ENCODE results near the gene KCNQ1OT1. TPM values are rescaled to one million over a fixed set of nuclear protein-coding genes. Genes with fewer than 3 reads are reported as not detected.

KCNQ1OT1 gene
- under 1 TPM; 0.16 to 0.61 (median 0.30) TPM for total RNA-seq

DNA sequence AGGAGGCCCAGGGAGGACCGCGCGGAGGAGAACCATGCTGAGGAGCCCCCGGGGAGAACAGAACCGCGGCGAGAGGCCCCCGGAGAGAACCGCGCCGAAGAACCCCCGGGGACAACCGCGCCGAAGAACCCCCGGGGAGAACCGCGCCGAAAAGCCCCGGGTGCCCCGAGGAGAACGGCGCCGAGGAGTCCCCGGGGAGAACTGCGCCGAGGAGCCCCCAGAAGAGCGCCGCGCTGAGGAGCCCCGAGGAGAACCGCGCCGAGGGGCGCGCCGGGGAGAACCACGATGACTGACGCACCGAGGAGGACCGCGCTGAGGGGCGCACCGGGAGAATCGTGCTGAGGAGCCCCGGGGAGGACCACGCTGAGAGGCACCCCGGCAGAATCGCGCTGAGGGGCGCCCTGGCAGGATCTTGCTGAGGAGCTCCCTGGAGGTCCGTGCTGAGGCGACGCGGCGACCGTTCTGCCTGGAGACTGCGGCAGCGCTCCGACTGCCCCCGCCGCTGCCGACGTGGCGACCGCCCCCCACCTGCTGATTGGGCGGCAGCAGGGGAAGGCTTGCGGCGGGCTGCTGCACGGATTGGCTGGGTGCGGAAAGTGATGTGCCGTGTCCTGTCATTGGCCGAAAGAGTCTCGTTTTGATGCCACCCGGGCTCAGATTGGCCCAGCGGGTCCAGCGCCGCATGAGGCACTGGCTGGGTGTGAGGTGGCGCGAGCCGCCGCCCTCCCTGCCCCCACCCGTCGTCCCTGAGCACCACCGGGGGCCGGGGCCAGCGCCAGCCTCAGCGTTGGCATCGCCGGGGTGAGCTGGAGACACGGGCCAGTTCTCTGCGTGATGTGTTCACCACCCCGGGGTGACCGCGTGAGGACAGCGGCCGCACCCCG is at the start of gene KCNQ1OT1:
KCNQ1OT1 (minus strand) TSS at position 464 of the 884 bp plus-strand sequence.
- no peaks in the 10 kb centered on the region for H3K36me3 ChIP-seq
- TF ChIP-seq POLR2A (IDR thresholded peaks at IDR 0.05) (peak; percentile 91 to 92), CTCF (IDR thresholded peaks at IDR 0.05 in 4 of 5, conservative IDR thresholded peaks at IDR 0.05 in 1 of 5) (no peak)
- DNase-seq (peak; percentile 89 to 94), ATAC-seq (peak; percentile 79 to 83)
- H3K4me3 ChIP-seq, result peak within 1 kb of the TSS; percentile 73 to 91 (median 78)
- in situ Hi-C loops (cut with MboI; ENCODE audit: low sequenced_read_pairs in 4 of 4), result loop anchor here in 3 of 4 donors (25.0 kb wide), 1 partner anchor 188 kb away; the partner anchor contains the start of gene CDKN1C (in 3 of the 3)
- intact Hi-C loops (cut with DNase I; ENCODE audit: low total_unique reads), result loop anchor here (1.0 to 5.0 kb wide), 3 partner anchors 80 to 185 kb away; partner anchors contain the start of gene CDKN1C
- no peaks in the 10 kb centered on the region for H3K27me3 ChIP-seq
- peaks cover 19 to 21% of the 10 kb centered on the region in 2 donors for H3K4me1 ChIP-seq
- H3K27ac ChIP-seq, result peak within 1 kb of the TSS; percentile 89 to 97 (median 92)
- no peaks in the 10 kb centered on the region for H3K9me3 ChIP-seq

DNA sequence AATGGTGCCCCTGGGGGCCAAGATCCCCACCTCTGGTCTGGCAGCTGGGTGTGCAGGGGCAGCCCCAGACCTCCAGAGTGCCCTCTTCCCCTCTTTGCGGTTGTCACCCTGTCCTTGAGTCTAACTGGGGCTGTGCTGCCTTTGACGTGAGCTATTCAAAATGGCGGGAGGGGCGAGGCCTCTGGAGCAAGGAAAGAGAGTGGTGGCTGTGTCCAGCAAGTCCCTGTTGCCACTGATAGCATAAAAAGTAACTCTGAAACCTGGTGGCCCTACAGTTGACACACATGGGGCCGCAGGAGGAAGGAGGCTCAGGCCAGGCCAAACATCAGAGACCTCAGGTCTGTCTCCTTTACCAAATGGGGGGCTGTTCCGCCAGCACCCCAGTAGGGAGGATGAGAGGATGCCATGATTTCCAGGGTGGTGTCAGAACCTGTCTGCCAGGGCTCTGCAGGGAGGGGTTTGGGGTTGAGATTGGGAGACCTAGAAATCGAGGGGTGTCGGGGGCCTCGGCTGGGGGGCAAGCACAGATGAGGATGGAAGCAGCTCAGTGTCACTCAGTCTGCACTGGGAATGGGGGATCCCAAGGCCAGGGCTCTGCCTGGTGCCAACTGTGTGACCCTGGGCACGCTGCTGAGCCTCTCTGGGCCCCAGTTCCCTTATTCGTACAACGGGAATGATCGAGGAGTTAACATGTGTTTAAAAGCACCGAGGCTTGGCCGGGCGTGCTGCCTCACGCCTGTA is 49.2 kb upstream of the KCNQ1OT1 start:
- peak in 1 of 2 donors; percentile 5 for DNase-seq
- Histone ChIP-seq H3K4me3 (no peak overlapping the region), H3K36me3 (no peaks in the 10 kb centered on the region), H3K27me3 (no peaks in the 10 kb centered on the region), H3K27ac (no peak overlapping the region), H3K4me1 (no peaks in the 10 kb centered on the region), H3K9me3 (no peaks in the 10 kb centered on the region)
- intact Hi-C loops (cut with DNase I; ENCODE audit: low total_unique reads), result no loop called here
- no peak for TF ChIP-seq POLR2A (IDR thresholded peaks at IDR 0.05)
- TF ChIP-seq CTCF (IDR thresholded peaks at IDR 0.05 in 4 of 5, conservative IDR thresholded peaks at IDR 0.05 in 1 of 5), result no peak
- in situ Hi-C loops (cut with MboI; ENCODE audit: low sequenced_read_pairs in 4 of 4), result no loop called here
- ATAC-seq, result no peak

- Histone ChIP-seq H3K27ac (no peak overlapping the region), H3K36me3 (no peaks in the 10 kb centered on the region), H3K4me1 (no peaks in the 10 kb centered on the region), H3K9me3 (no peaks in the 10 kb centered on the region), H3K27me3 (no peaks in the 10 kb centered on the region), H3K4me3 (no peak overlapping the region)
- ATAC-seq, result no peak
- TF ChIP-seq CTCF (IDR thresholded peaks at IDR 0.05 in 4 of 5, conservative IDR thresholded peaks at IDR 0.05 in 1 of 5) (no peak), POLR2A (IDR thresholded peaks at IDR 0.05) (no peak)
- in situ Hi-C loops (cut with MboI; ENCODE audit: low sequenced_read_pairs in 4 of 4) (no loop called here), intact Hi-C loops (cut with DNase I; ENCODE audit: low total_unique reads) (no loop called here)
- peak in 1 of 2 donors; percentile 8 for DNase-seq
Observed at GRCh38 chr11:2748061-2748813, 48.4 kb upstream of the KCNQ1OT1 start.

- Histone ChIP-seq H3K4me1 (no peaks in the 10 kb centered on the region), H3K4me3 (no peak overlapping the region), H3K9me3 (no peaks in the 10 kb centered on the region), H3K27me3 (no peaks in the 10 kb centered on the region), H3K36me3 (no peaks in the 10 kb centered on the region), H3K27ac (no peak overlapping the region)
- TF ChIP-seq POLR2A (IDR thresholded peaks at IDR 0.05), result no peak
- no peak for TF ChIP-seq CTCF (IDR thresholded peaks at IDR 0.05 in 4 of 5, conservative IDR thresholded peaks at IDR 0.05 in 1 of 5)
- intact Hi-C loops (cut with DNase I; ENCODE audit: low total_unique reads) (no loop called here), in situ Hi-C loops (cut with MboI; ENCODE audit: low sequenced_read_pairs in 4 of 4) (no loop called here)
- ATAC-seq, result no peak
- DNase-seq, result no peak
Observed at GRCh38 chr11:2747248-2748027, 47.6 kb upstream of the KCNQ1OT1 start.

Measured in gastrocnemius medialis (tissue), 4 donors.